Stimulated activated CD8-positive, alpha-beta memory T cell treated with anti-CD3 and anti-CD28 coated beads, Interleukin-15, amount 100 ng/mL, for 24 hours (primary cell): ENCODE data around the gene COQ2.
"Not testable (repeated sequence)": the region's sequence is repeated elsewhere in the genome, so short reads cannot be mapped to it uniquely, and the experiment has no call there.

Experiments used
- DNase-seq: peaks from one replicate; pipeline ENCODE4 v3.0.0-alpha.2; 2020; ENCODE audit warnings: low read depth

Gene COQ2

GRCh38 chr4:83283181-83283580 lies 1.4 kb downstream of the COQ2 start:
- DNase-seq: no peak

DNA sequence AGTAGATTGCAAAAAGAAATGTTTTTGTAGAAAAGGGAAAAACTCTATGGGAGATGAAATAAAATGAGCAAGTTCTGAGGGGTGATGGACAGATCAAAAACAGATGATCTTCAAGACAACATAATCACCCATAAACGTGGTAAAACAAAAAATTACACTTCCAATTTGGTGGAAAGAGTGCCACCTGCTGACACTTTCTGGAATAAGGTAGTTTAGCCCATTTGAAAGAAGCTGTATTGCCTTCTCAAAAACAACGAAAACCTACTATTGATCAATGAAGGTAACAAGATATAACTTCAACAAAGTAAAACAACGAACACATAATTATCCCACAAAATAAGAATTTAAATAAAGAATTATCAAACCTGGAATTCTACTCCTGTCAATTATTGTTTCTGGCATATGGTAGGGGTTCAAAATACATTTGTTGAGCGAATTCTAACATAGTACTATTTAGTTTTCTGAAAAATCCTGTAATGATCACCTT lies 2.5 kb downstream of the COQ2 start:
- no peak for DNase-seq

DNA sequence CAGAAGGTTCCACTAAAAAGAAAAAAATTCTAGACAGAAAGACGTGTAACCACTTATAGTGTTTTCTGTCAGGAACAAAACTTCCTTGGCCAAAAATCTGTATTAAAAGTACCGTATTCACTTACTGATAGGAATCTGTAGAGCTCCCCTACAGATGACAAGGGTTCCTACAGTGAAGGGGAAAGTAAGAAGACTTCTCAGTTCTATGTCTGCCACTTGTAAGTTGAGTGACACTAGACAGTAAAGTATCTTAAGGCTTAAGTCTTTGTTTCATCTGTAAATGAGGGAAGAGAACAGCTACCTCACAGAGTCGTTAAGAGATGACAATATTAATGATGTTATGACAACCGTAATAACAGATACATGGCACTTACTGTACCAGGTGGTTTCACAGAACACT lies 3.3 kb downstream of the COQ2 start:
- DNase-seq: no peak

DNA sequence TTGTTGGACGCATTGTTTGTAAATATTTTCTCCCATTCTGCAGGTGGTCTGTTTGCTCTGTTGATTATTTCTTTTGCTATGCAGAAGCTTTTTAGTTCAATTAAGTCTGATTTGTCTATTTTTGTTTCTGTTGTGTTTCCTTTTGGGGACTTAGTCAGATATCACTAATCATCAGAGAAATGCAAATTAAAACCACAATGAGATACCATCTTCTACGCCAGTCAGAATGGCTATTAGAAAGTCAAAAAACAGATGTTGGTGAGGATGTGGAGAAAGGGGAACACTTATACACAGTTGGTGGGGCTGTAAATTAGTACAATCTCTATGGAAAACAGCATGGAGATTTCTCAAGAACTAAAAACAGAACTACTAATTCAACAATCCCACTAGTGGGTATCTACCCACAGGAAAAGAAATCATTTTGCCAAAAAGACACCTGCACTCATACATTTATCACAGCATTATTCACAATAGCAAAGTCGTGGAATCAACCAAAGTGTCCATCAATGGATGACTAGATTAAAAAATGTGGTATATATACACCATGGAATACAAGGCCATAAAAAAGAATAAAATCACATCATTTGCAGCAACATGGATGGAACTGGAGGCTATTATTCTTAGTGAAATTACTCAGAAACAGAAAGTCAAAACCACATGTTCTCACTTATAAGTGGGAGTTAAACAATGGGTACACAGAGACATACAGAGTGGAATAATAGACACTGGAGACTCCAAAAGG lies 8.1 kb downstream of the COQ2 start:
- DNase-seq: no peak

- not testable (repeated sequence) for DNase-seq
These were observed 10.7 kb downstream of the COQ2 start for GRCh38 chr4:83273926-83274325.

- no peak for DNase-seq
These were observed 11.7 kb downstream of the COQ2 start for GRCh38 chr4:83272900-83273299.

- DNase-seq: no peak
These were observed 15.3 kb downstream of the COQ2 start for GRCh38 chr4:83269256-83269655.

DNA sequence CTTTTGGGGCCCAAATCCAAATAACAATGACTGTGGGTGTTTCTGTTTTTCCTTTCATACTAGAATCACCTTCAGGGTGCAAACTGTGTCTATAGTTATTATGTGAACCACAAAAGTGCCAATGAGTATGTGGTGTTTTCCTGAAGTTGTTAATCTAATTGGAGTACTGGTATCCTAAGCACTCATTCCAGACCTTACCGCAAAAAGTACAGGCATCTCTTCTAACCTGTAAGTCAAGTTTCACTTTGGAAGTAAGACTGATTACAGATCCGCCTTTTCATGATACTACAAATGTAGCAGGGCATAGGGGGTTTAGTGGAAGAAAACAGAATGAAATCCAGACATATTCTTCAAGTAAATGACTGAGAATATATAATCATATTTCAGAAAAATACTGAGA lies 16.1 kb downstream of the COQ2 start:
- no peak for DNase-seq

- no peak for DNase-seq
These were observed 16.6 kb downstream of the COQ2 start for GRCh38 chr4:83267830-83268475.

DNA sequence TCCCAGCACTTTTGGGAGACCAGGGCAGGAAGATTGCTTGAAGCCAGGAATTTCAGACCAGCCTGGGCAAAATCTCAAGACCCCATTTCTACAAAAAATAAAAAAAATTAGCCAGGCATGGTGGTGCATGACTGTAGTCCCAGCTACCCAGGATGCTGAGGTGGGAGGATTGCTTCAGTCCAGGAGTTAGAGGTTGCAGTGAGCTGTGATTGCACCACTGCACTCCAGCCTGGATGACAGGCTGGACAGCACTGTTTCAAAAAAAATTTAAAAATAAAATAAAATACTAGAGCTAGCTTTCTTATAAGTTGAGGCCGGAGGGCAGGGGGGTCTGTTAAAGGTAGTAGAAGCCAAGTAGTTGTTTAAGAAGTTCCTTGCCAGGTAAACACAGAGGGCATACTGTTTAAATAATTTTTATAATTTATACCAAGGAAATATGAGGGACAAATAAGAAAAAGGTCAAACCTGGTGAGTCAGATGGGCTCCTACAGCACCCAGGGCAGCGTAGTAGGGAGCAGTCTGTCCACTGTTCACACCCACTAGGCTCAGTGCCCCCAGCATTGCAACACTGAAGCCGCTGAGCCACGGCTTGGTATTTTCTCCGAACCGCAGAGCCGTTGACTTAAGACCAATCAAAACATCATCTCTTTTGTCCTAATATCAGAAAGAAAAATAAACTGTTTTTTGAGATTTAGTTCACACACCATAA lies 17.3 kb downstream of the COQ2 start:
- no peak for DNase-seq

GRCh38 chr4:83266689-83267088 lies 17.9 kb downstream of the COQ2 start:
- no peak for DNase-seq

DNA sequence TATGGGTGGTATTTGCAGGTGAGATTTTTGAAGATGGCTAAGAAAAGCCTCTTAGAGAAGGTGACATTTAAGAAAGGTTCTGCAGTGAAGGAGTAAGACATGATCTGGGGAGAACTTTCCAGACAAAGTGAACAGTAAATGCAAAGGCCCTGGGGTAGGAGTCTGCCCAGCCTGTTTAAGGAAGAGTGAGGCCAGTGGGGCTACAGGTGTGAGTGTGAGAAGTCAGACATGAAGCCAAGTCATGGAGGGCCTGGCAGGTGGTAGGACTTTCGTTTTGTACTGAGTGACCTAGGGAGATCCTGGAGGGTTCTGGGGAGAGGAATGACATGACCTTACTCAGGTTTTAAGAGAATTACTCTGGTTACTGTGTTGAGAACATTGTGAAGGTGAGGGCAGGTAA lies 21.5 kb downstream of the COQ2 start:
- DNase-seq: no peak

GRCh38 chr4:83262682-83263081 lies 21.9 kb downstream of the COQ2 start:
- DNase-seq: no peak

- DNase-seq: no peak
These were observed 23.3 kb downstream of the COQ2 start for GRCh38 chr4:83261307-83261706.

DNA sequence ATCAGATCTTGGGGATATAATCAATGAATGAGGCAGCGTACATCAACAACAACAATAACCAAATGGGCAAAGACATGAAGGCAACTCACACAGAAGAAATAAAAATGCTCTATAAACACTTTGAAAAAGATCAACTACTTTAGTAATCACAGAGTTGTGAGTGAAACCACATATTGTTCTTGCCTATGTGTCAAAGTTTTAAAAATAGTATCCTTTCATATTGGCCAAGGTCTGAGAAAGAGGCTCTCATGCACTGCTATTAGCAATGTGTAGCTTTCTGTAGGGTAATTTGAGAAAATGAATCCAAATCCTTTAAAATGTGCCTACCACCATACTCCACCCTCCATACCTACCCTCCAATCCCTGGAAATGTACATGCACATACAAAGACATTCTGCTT lies 25.0 kb downstream of the COQ2 start:
- DNase-seq: no peak

DNA sequence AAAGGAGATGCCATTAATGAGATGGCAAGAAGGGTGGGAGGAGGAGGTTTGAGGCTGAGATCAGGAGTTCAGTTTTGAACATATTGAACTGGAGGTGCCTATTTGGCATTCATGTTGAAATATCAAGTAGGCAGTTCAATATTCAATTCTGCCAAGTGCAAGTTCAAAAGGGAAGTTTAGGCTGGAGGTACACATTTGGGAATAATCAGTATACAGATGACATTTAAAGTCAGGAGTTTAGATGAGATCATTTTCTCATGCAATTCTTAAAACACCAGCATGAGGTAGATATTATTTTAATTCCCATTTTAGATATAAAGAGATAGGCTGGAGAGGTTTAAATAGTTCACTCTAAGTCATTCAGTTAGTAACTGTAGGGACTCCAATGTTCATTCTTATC lies 26.1 kb downstream of the COQ2 start:
- no peak for DNase-seq

DNA sequence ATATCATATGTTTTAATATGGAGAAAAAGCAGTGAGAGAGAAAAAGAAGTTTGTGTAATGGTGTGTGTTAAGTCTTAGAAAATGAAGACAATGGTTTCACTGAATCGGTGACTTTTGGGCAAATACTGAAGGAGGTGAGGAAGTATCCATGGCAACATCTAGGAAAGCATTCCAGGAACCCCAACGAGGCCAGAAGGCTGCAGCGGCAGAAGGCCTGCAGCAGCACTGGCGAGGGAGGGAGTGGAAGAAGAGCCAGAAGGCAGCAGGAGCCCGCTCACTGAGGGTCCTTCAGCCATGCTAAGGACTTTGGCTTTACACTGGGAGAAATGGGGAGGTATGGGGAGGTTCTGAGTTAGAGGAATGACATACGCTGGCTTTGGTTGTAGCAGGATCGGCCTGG lies 26.8 kb downstream of the COQ2 start:
- no peak for DNase-seq

GRCh38 chr4:83255584-83255983 lies 29.0 kb downstream of the COQ2 start:
- no peak for DNase-seq

GRCh38 chr4:83252782-83253405 lies 31.7 kb downstream of the COQ2 start:
- DNase-seq: no peak

GRCh38 chr4:83251447-83251830 lies 33.2 kb downstream of the COQ2 start:
- DNase-seq: no peak

DNA sequence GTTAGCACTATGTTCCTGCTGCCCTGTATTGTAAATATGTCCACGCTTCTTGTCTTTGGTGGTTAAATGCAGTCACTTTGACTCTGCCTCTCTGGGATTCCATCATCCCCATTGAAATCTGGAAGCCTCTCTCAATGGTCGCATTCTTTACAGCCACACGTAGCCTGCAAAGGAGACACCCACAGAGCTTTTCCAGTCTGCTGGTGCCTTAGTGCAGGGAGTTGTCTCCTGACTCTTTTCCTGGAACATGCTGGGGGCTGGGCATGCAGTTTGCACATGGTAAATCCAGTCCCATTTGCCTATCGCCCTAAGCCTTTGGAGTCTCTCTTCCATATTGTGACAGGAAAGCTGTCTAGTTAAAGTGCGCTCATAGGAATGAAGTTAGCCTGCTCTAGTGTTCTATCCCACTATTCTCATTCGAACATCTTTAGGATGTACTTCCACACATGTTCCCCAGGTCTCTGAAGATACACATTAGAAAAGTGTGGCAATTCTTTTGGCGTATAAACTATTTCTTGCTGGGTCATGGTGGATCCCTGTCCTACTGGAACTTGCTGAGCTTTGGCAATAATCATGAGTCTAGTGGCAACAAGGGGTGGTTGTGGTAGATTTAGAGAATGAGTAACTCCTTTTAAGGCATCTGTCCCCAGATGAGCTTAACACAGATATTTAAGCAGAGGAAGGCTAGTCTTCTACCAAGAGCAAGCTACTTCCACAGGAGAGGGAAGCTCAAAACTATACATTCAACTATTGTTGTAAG lies 33.7 kb downstream of the COQ2 start:
- DNase-seq: no peak

DNA sequence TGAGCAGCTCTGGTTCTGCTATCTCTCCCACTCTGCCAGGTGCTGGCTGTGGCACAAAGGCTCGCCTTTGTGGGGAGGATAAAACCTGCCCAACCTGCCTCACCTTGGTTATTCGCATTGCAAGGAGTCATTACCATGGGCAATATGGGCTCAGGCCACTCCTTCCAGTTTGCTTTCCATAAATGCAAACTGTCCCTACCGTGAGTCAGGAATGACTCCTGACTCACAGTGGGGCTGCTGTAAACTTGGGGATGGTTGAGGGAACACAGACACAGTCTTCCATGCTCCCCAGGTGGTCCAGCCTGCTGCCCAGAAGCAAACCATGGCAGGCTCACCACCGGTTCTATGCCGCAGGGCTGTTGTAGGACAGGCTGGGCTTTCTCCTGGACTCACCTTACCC lies 36.1 kb downstream of the COQ2 start:
- no peak for DNase-seq
